ENCODE data around the gene TIMP2. TPM values are rescaled to one million over a fixed set of nuclear protein-coding genes. Genes with fewer than 3 reads are reported as not detected.
A peak's percentile ranks its signal among the peaks of the same experiment; 100 is the strongest.

TIMP2 gene
- total and polyA plus RNA-seq, 2 of the 13 experiments (the other 11 are each of a cell fraction or from before 2014, with no cell fraction given): 3.8 to 8.5 TPM

DNA sequence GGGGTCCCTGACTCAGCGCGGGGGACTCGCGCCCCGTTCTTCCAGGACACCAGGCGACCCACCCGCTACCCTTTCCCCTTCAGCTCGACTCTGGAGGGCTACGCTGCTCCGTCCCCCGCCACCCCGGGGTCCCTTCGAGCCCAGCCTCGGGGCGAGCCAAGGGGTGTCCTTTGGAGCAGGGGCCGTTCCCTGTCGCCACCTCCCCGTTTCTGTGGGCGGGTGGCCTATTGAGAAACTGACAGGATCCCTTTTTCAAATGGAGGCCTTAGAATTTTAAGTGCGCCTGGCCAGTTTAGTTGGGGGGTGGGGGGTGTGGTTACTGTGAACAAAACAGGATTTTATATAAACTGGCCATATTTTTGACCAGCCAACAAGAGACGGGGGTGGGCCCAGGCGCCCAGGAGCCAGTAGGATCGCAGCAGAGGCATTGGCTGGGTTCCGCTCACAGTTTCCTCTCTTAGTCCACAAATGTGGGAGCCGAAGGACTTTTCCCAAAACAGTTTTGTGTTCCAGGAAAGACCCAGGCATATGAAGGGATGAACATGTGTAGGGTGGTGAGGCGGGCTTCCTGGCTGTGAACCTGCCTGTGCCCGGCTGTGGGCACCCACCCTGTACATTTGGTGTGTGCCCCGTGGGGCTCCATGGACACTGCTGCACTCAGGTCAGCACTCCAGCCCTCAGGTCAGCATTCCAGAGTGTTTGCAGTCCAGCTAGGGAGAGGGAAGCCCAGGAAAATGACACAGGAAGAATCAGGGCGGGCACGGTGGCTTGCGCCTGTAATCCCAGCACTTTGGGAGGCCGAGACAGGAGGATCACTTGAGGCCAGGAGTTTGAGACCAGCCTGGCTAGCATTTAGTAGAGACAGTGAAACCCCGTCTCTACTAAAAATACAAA, 722 bp upstream of the TIMP2 start (continued):
- TF ChIP-seq, protein P1, sequence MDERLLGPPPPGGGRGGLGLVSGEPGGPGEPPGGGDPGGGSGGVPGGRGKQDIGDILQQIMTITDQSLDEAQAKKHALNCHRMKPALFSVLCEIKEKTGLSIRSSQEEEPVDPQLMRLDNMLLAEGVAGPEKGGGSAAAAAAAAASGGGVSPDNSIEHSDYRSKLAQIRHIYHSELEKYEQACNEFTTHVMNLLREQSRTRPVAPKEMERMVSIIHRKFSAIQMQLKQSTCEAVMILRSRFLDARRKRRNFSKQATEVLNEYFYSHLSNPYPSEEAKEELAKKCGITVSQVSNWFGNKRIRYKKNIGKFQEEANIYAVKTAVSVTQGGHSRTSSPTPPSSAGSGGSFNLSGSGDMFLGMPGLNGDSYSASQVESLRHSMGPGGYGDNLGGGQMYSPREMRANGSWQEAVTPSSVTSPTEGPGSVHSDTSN (CRISPR knock-in tag; IDR thresholded peaks at IDR 0.05): no peak
- TF ChIP-seq PITX1 (CRISPR knock-in tag; IDR thresholded peaks at IDR 0.05) (no peak), NR2F6 (IDR thresholded peaks at IDR 0.05) (no peak), NR2F6 (CRISPR knock-in tag; IDR thresholded peaks at IDR 0.05) (peak; percentile 16; the same call in 1 of the 2 replicates), ZNF775 (CRISPR knock-in tag; IDR thresholded peaks at IDR 0.05; ENCODE audit: borderline replicate concordance) (no peak), ZBTB20 (CRISPR knock-in tag; IDR thresholded peaks at IDR 0.05; ENCODE audit: borderline replicate concordance, low read depth) (no peak), RBM22 (optimal IDR thresholded peaks at IDR 0.05; ENCODE audit: low read length) (no peak), ZEB1 (IDR thresholded peaks at IDR 0.05; ENCODE audit: insufficient replicate concordance, low read depth) (no peak), SSRP1 (CRISPR knock-in tag; IDR thresholded peaks at IDR 0.05) (no peak), SETDB1 (CRISPR knock-in tag; IDR thresholded peaks at IDR 0.05; ENCODE audit: borderline replicate concordance) (no peak), SKIL (CRISPR knock-in tag; IDR thresholded peaks at IDR 0.05; ENCODE audit: borderline replicate concordance) (no peak), NAIF1 (CRISPR knock-in tag; IDR thresholded peaks at IDR 0.05; ENCODE audit: borderline replicate concordance) (no peak), POGK (CRISPR knock-in tag; conservative IDR thresholded peaks at IDR 0.05) (no peak), SIX1 (CRISPR knock-in tag; IDR thresholded peaks at IDR 0.05; ENCODE audit: borderline replicate concordance) (no peak), SRF (IDR thresholded peaks at IDR 0.05; ENCODE audit: low read depth, low read length) (no peak), NFAT5 (CRISPR knock-in tag; IDR thresholded peaks at IDR 0.05) (no peak), TP53 (CRISPR knock-in tag; conservative IDR thresholded peaks at IDR 0.05) (no peak), ZNF335 (CRISPR knock-in tag; IDR thresholded peaks at IDR 0.05) (no peak), RARG (CRISPR knock-in tag; IDR thresholded peaks at IDR 0.05; ENCODE audit: low read depth) (no peak)
